ENCODE measurements around the gene PLD5.
"Not testable (repeated sequence)": the region's sequence is repeated elsewhere in the genome, so short reads cannot be mapped to it uniquely, and the experiment has no call there.

DNA sequence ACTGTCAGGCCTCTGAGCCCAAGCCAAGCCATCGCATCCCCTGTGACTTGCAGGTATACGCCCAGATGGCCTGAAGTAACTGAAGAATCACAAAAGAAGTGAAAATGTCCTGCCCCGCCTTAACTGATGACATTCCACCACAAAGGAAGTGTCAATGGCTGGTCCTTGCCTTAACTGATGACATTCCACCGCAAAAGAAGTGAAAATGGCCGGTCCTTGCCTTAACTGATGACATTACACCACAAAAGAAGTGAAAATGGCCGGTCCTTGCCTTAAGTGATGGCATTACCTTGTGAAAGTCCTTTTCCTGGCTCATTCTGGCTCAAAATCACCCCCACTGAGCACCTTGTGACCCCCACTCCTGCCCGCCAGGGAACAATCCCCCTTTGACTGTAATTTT is 314.2 kb downstream of the PLD5 start:
- TF ChIP-seq CTCF, POLR2A (IDR thresholded peaks at IDR 0.05): not testable (repeated sequence)
